ENCODE data around the gene ITIH3. TPM values are rescaled to one million over a fixed set of nuclear protein-coding genes. Genes with fewer than 3 reads are reported as not detected.

The ITIH3 gene
- polyA plus RNA-seq, 1 donor from 2014 or later: not detected

DNA sequence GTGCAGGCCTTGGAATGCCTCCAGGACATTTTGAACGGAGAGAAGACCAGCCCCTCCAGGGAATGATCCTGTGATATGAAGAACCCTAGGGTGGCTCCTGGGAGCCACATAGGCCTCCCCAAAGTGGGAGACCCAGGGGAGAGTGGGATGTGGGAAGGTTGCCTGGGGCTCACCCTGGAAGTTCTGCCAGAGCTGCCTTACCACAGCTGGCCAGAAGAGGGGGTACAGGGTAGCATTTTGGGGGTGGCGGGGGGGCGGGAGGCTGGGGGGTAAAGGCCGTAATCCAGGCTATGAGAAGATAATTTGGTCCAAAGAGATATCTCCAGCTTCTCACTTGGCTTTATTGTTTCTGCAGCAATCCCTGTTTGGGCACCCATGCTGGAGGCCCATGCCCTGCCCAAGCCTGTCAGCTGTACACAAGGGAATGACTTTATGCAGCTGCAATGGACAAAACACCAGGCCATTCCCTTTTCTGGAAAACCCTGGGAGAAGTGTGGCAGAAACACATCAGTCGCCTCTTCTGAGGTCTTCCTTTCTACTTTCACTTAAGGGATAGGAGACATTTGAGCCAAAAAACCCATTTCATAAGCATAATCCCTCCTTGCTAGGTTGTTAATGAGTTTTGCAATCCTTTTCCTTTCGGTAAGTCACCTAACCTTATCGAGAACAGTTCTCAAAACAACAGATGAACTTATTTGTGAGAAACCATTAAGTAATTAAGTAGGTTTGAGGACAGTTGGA lies 51.3 kb downstream of the ITIH3 start:
- no peak overlapping the region for H3K9ac ChIP-seq (ENCODE audit: low read length)
- no peaks in the 10 kb centered on the region for H3K79me2 ChIP-seq (replicated peaks; ENCODE audit: insufficient read depth, low read length)
- no peak overlapping the region for H2AFZ ChIP-seq (ENCODE audit: low read depth, low read length)
- no peaks in the 10 kb centered on the region for H4K20me1 ChIP-seq (ENCODE audit: insufficient read depth)
- no peak for TF ChIP-seq SMC3 (conservative IDR thresholded peaks at IDR 0.05; ENCODE audit: poor library complexity)
- no peaks in the 10 kb centered on the region for H3K9me3 ChIP-seq (ENCODE audit: low read length)
- no peaks in the 10 kb centered on the region for H3K27me3 ChIP-seq (ENCODE audit: insufficient read depth, low read depth, low read length)
- no peaks in the 10 kb centered on the region for H3K9me2 ChIP-seq (ENCODE audit: insufficient read depth, low read length)
- no peaks in the 10 kb centered on the region for H3K36me3 ChIP-seq (ENCODE audit: insufficient read depth, low read length)
- no peak overlapping the region for H3K27ac ChIP-seq (ENCODE audit: low read length)
- no peaks in the 10 kb centered on the region for H3F3A ChIP-seq (ENCODE audit: insufficient read depth, low read length, poor library complexity, severe bottlenecking)
- no peak overlapping the region for H3K4me3 ChIP-seq (ENCODE audit: low read length)
- no peak overlapping the region for H3K4me2 ChIP-seq (ENCODE audit: low read length)

DNA sequence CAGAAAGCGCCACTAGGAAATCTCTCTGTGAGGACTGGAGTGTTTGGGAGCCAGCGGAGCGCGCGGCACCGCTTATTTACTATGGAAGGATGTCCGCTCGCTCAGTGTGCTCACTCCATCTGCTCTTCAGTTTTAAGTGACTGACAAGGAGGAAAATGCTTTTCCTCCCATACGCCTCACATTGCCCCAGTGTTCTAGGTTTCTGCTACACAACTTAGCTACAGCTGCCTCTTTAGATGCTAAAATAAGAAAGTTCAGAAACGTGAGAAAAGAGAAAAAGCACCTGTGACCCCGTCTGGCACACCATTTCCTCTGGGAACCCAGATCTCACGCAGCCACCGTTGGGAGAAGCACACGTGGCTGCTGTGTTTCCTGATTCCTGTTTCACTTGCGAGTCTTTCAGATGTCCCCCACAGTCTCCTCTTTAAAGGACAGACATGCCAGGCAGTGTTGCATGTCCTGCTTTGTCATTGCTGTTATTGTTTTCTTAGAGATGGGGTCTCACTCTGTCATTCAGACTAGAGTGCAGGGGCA lies 51.9 kb downstream of the ITIH3 start:
- Histone ChIP-seq H3K4me2 (ENCODE audit: low read length) (no peak overlapping the region), H3K9me3 (ENCODE audit: low read length) (no peaks in the 10 kb centered on the region), H3F3A (ENCODE audit: insufficient read depth, low read length, poor library complexity, severe bottlenecking) (no peaks in the 10 kb centered on the region), H3K4me3 (ENCODE audit: low read length) (no peak overlapping the region), H3K36me3 (ENCODE audit: insufficient read depth, low read length) (no peaks in the 10 kb centered on the region), H3K79me2 (replicated peaks; ENCODE audit: insufficient read depth, low read length) (no peaks in the 10 kb centered on the region), H3K9ac (ENCODE audit: low read length) (no peak overlapping the region), H3K27ac (ENCODE audit: low read length) (no peak overlapping the region), H3K9me2 (ENCODE audit: insufficient read depth, low read length) (no peaks in the 10 kb centered on the region), H4K20me1 (ENCODE audit: insufficient read depth) (no peaks in the 10 kb centered on the region), H2AFZ (ENCODE audit: low read depth, low read length) (no peak overlapping the region), H3K27me3 (ENCODE audit: insufficient read depth, low read depth, low read length) (no peaks in the 10 kb centered on the region)
- TF ChIP-seq EZH2 (IDR thresholded peaks at IDR 0.05; ENCODE audit: borderline replicate concordance, insufficient read depth, low read length, poor library complexity, severe bottlenecking): no peak
- TF ChIP-seq EP300 (conservative IDR thresholded peaks at IDR 0.05; ENCODE audit: poor library complexity, severe bottlenecking): no peak
- no peak for TF ChIP-seq TAF1 (IDR thresholded peaks at IDR 0.05; ENCODE audit: low read depth)
- TF ChIP-seq RAD21 (conservative IDR thresholded peaks at IDR 0.05): no peak
- TF ChIP-seq MXI1 (conservative IDR thresholded peaks at IDR 0.05; ENCODE audit: poor library complexity, severe bottlenecking): no peak
- TF ChIP-seq, protein P1, sequence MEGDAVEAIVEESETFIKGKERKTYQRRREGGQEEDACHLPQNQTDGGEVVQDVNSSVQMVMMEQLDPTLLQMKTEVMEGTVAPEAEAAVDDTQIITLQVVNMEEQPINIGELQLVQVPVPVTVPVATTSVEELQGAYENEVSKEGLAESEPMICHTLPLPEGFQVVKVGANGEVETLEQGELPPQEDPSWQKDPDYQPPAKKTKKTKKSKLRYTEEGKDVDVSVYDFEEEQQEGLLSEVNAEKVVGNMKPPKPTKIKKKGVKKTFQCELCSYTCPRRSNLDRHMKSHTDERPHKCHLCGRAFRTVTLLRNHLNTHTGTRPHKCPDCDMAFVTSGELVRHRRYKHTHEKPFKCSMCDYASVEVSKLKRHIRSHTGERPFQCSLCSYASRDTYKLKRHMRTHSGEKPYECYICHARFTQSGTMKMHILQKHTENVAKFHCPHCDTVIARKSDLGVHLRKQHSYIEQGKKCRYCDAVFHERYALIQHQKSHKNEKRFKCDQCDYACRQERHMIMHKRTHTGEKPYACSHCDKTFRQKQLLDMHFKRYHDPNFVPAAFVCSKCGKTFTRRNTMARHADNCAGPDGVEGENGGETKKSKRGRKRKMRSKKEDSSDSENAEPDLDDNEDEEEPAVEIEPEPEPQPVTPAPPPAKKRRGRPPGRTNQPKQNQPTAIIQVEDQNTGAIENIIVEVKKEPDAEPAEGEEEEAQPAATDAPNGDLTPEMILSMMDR (IDR thresholded peaks at IDR 0.05; ENCODE audit: poor library complexity, severe bottlenecking): no peak
- TF ChIP-seq POLR2AphosphoS5 (IDR thresholded peaks at IDR 0.05): no peak
- TF ChIP-seq, protein P2, sequence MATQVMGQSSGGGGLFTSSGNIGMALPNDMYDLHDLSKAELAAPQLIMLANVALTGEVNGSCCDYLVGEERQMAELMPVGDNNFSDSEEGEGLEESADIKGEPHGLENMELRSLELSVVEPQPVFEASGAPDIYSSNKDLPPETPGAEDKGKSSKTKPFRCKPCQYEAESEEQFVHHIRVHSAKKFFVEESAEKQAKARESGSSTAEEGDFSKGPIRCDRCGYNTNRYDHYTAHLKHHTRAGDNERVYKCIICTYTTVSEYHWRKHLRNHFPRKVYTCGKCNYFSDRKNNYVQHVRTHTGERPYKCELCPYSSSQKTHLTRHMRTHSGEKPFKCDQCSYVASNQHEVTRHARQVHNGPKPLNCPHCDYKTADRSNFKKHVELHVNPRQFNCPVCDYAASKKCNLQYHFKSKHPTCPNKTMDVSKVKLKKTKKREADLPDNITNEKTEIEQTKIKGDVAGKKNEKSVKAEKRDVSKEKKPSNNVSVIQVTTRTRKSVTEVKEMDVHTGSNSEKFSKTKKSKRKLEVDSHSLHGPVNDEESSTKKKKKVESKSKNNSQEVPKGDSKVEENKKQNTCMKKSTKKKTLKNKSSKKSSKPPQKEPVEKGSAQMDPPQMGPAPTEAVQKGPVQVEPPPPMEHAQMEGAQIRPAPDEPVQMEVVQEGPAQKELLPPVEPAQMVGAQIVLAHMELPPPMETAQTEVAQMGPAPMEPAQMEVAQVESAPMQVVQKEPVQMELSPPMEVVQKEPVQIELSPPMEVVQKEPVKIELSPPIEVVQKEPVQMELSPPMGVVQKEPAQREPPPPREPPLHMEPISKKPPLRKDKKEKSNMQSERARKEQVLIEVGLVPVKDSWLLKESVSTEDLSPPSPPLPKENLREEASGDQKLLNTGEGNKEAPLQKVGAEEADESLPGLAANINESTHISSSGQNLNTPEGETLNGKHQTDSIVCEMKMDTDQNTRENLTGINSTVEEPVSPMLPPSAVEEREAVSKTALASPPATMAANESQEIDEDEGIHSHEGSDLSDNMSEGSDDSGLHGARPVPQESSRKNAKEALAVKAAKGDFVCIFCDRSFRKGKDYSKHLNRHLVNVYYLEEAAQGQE (IDR thresholded peaks at IDR 0.05; ENCODE audit: borderline replicate concordance): no peak
- TF ChIP-seq SMC3 (conservative IDR thresholded peaks at IDR 0.05; ENCODE audit: poor library complexity): no peak

All from neural cell (in vitro differentiated cells).